HCT116 (cell line): Measurements from ENCODE around the gene CADPS2. TPM values are rescaled to one million over a fixed set of nuclear protein-coding genes. Genes with fewer than 3 reads are reported as not detected.
"Not testable (repeated sequence)": the region's sequence is repeated elsewhere in the genome, so short reads cannot be mapped to it uniquely, and the experiment has no call there.

Experiments used
- ATAC-seq: fragments of 200-7000 bp; cut with Tn5 transposase; 2 replicates; pipeline ENCODE4 v1.9.1; 2020; ENCODE audit warnings: mild to moderate bottlenecking, moderate library complexity
- BruUV-seq: library from RNA; stranded (reverse); fragments of 400-500 nt; replicated peaks from 2 replicates; lab custom pipeline; 2021; lab: Mats Ljungman, UMichigan
- CTCF ChIA-PET: fragments of 300-600 bp; sonication (Branson Sonifier 250); formaldehyde crosslinking; loops from one replicate; lab custom pipeline; 2021; ENCODE audit warnings: antibody characterized with exemption; lab: Charles Lee
- POLR2A ChIA-PET: fragments of 300-600, 350-600 bp; sonication (Branson Sonifier 250); formaldehyde crosslinking; loops from one replicate; lab custom pipeline; 2021; ENCODE audit warnings: antibody characterized with exemption; lab: Charles Lee
- RAD21 ChIA-PET, 2 experiments: fragments of 300-600 bp; sonication (Branson Sonifier 250); formaldehyde crosslinking; loops; one replicate each; lab custom pipeline; 2023; ENCODE audit warnings: low total read pairs in 2 of 2; ENCODE audit not compliant: uncharacterized antibody in 2 of 2, unreplicated experiment in 2 of 2, low non-redundant PET in 1 of 2; lab: Charles Lee
- DNase-seq: peaks from one replicate; pipeline ENCODE4 v3.0.0-alpha.2; 2010; ENCODE audit warnings: low read depth, low spot score
- H2AFZ ChIP-seq: fragments of 200-600 bp; shearing (Covaris generic), sonication (generic); 2 replicates; pipeline ENCODE4 v1.6.1; 2017; ENCODE audit warnings: low read depth, mixed run types, mixed read lengths, antibody characterized with exemption, low read length; ENCODE audit not compliant: poor library complexity, severe bottlenecking
- H3K27ac ChIP-seq: 2 replicates; pipeline ENCODE4 v1.5.1; 2012; ENCODE audit warnings: low read depth, low read length
- H3K27me3 ChIP-seq: fragments of 200-600 bp; sonication (generic); 2 replicates; pipeline ENCODE4 v1.6.1; 2016; ENCODE audit warnings: mixed run types, low read length, mixed read lengths; ENCODE audit not compliant: insufficient read depth
- H3K36me3 ChIP-seq, 2 experiments: fragments of 200-500 bp in 1 of 2; fragments of 200-600 bp in 1 of 2; sonication (Bioruptor generic) in 1 of 2; sonication (generic) in 1 of 2; 2 replicates each; pipeline versions ENCODE4 v1.5.1 to v1.6.1; 2014 to 2016; ENCODE audit warnings: low read length in 2 of 2, inconsistent platforms in 1 of 2, mixed read lengths in 1 of 2, mixed run types in 1 of 2; ENCODE audit not compliant: insufficient read depth in 2 of 2, control insufficient read depth in 1 of 2
- H3K4me1 ChIP-seq, 2 experiments: fragments of 200-600 bp in 1 of 2; sonication (generic) in 1 of 2; 2 replicates each; pipeline versions ENCODE4 v1.5.1 to v1.6.1; 2012 to 2017; ENCODE audit warnings: low read length in 2 of 2, inconsistent platforms in 1 of 2, mild to moderate bottlenecking in 1 of 2, mixed read lengths in 1 of 2, mixed run types in 1 of 2, moderate library complexity in 1 of 2; ENCODE audit not compliant: insufficient read depth in 2 of 2, control insufficient read depth in 1 of 2
- H3K4me2 ChIP-seq: fragments of 200-600 bp; sonication (generic); 2 replicates; pipeline ENCODE4 v1.6.1; 2017; ENCODE audit warnings: mixed run types, low read length, mixed read lengths
- H3K4me3 ChIP-seq, 2 experiments: fragments of 200-600 bp in 1 of 2; sonication (generic) in 1 of 2; replicated peaks in 1 of 2; 2 replicates each; pipeline ENCODE4 v1.5.1; 2011 to 2016; ENCODE audit warnings: low read length in 2 of 2, control low read depth in 1 of 2, low read depth in 1 of 2, mild to moderate bottlenecking in 1 of 2, mixed read lengths in 1 of 2, mixed run types in 1 of 2
- H3K79me2 ChIP-seq: fragments of 200-600 bp; sonication (generic); 2 replicates; pipeline ENCODE4 v1.6.1; 2017; ENCODE audit warnings: mild to moderate bottlenecking, mixed run types, low read length, moderate library complexity, mixed read lengths; ENCODE audit not compliant: insufficient read depth
- H3K9ac ChIP-seq: fragments of 200-600 bp; sonication (generic); 2 replicates; pipeline ENCODE4 v1.6.1; 2016; ENCODE audit warnings: low read length, mixed read lengths
- H3K9me2 ChIP-seq: fragments of 200-600 bp; sonication (generic), shearing (Covaris generic); 2 replicates; pipeline ENCODE4 v1.6.1; 2017; ENCODE audit warnings: mixed run types, mild to moderate bottlenecking, moderate library complexity; ENCODE audit not compliant: insufficient read depth
- H3K9me3 ChIP-seq, 2 experiments: fragments of 200-500 bp in 1 of 2; fragments of 200-600 bp in 1 of 2; sonication (Bioruptor generic) in 1 of 2; sonication (generic) in 1 of 2; 2 replicates each; pipeline ENCODE4 v1.6.1; 2014 to 2017; ENCODE audit warnings: low read length in 2 of 2, mixed read lengths in 2 of 2, inconsistent platforms in 1 of 2, low read depth in 1 of 2, mild to moderate bottlenecking in 1 of 2, mixed run types in 1 of 2, moderate library complexity in 1 of 2; ENCODE audit not compliant: control insufficient read depth in 1 of 2, insufficient read depth in 1 of 2
- H4K20me1 ChIP-seq: fragments of 200-600 bp; sonication (generic), shearing (Covaris generic); 2 replicates; pipeline ENCODE4 v1.6.1; 2017; ENCODE audit warnings: mixed run types, mild to moderate bottlenecking, moderate library complexity; ENCODE audit not compliant: insufficient read depth
- CBX3 ChIP-seq: IDR thresholded peaks from 2 replicates; pipeline ENCODE4 v1.6.1; 2012; ENCODE audit warnings: low read depth
- CEBPB ChIP-seq: IDR thresholded peaks from 2 replicates; pipeline ENCODE4 v1.6.1; 2012; ENCODE audit warnings: low read depth
- FOSL1 ChIP-seq: IDR thresholded peaks from 2 replicates; pipeline ENCODE4 v1.6.1; 2012; ENCODE audit warnings: low read depth
- JUND ChIP-seq: IDR thresholded peaks from 2 replicates; pipeline ENCODE4 v1.6.1; 2012
- POLR2A ChIP-seq: IDR thresholded peaks from 2 replicates; pipeline ENCODE4 v1.7.0; 2011; ENCODE audit warnings: borderline replicate concordance; ENCODE audit not compliant: insufficient read depth, insufficient read length; ENCODE audit errors: extremely low read depth
- RAD21 ChIP-seq: IDR thresholded peaks from 2 replicates; pipeline ENCODE4 v1.6.1; 2012; ENCODE audit warnings: low read depth, mild to moderate bottlenecking
- SIN3A ChIP-seq: IDR thresholded peaks from 2 replicates; pipeline ENCODE4 v1.6.1; 2012; ENCODE audit warnings: low read depth
- SP1 ChIP-seq: IDR thresholded peaks from 2 replicates; pipeline ENCODE4 v1.6.1; 2012; ENCODE audit warnings: low read depth
- TCF7L2 ChIP-seq: IDR thresholded peaks from 2 replicates; pipeline ENCODE4 v1.7.0; 2011; ENCODE audit warnings: borderline replicate concordance, inconsistent platforms; ENCODE audit not compliant: insufficient read depth, insufficient read length; ENCODE audit errors: extremely low read depth
- YY1 ChIP-seq: IDR thresholded peaks from 2 replicates; pipeline ENCODE4 v1.6.1; 2011; ENCODE audit warnings: low read length, low read depth, moderate library complexity, mild to moderate bottlenecking; ENCODE audit not compliant: insufficient replicate concordance; ENCODE audit errors: extremely low read depth
- ZFX ChIP-seq: fragments of 450-650 bp; IDR thresholded peaks from 2 replicates; pipeline ENCODE4 v1.6.1; 2017
- intact Hi-C: fragments of 100-400 bp; cut with micrococcal nuclease; formaldehyde crosslinking; loops from 2 replicates; pipeline ENCODE4 v1.10.0; 2022
- total RNA-seq: library from RNA; stranded (reverse); gene quantifications from one replicate; pipeline ENCODE4 v1.2.1, GENCODE V29; 2021; ENCODE audit not compliant: unreplicated experiment
- TF ChIP-seq, protein P1 (sequence below): IDR thresholded peaks from 2 replicates; pipeline ENCODE4 v1.6.1; 2012
- TF ChIP-seq, protein P2 (sequence below): IDR thresholded peaks from 2 replicates; pipeline ENCODE4 v1.6.1; 2012

Gene CADPS2
- total RNA-seq, 1 experiment from 2014 or later, result 7.5 TPM

- Histone ChIP-seq H3K4me1 (peaks cover 16 to 19% of the 10 kb centered on the region in 2 experiments; a peak in 3 of 4 replicates), H3K9me2 (no peaks in the 10 kb centered on the region), H3K9ac (no peak overlapping the region), H3K27ac (0 out of 2 replicates have a peak overlapping the region, but pooled peaks have one; percentile 13), H3K27me3 (no peaks in the 10 kb centered on the region), H2AFZ (no peak overlapping the region), H4K20me1 (no peaks in the 10 kb centered on the region), H3K4me3 (no peak overlapping the region), H3K9me3 (no peaks in the 10 kb centered on the region), H3K4me2 (peak overlapping the region; percentile 40), H3K36me3 (no peaks in the 10 kb centered on the region), H3K79me2 (no peaks in the 10 kb centered on the region)
- DNase-seq (no peak), ATAC-seq (no peak)
- BruUV-seq, result no TSS peak
- intact Hi-C loops, result no loop called here
- ChIA-PET RAD21 (interaction anchor here in 1 of 2 experiments (0.6 kb wide), 1 partner anchor 9 kb away, joined by 4 read pairs; no protein-coding TSS in a partner anchor), CTCF (no interaction called here), POLR2A (no interaction called here)
- TF ChIP-seq TCF7L2, result no peak
- TF ChIP-seq, protein P1, sequence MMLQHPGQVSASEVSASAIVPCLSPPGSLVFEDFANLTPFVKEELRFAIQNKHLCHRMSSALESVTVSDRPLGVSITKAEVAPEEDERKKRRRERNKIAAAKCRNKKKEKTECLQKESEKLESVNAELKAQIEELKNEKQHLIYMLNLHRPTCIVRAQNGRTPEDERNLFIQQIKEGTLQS, result no peak
- no peak for TF ChIP-seq ZFX
- TF ChIP-seq YY1, result no peak
- no peak for TF ChIP-seq CEBPB
- TF ChIP-seq FOSL1, result no peak
- no peak for TF ChIP-seq POLR2A
- no peak for TF ChIP-seq RAD21
Measured at GRCh38 chr7:122679813-122680212, 206.4 kb downstream of the CADPS2 start.

GRCh38 chr7:122679269-122679709 lies 207.0 kb downstream of the CADPS2 start:
- H3K9ac ChIP-seq, H3K36me3 ChIP-seq, H3K27me3 ChIP-seq, CTCF ChIA-PET, H3K9me2 ChIP-seq, DNase-seq, H2AFZ ChIP-seq, RAD21 ChIA-PET, BruUV-seq, H3K79me2 ChIP-seq, POLR2A ChIA-PET: not testable (repeated sequence)
- 0 out of 2 replicates have a peak overlapping the region, but pooled peaks have one; percentile 13 for H3K27ac ChIP-seq
- peak; percentile 70 for ATAC-seq
- H3K4me2 ChIP-seq, result peak overlapping the region; percentile 40
- TF ChIP-seq CBX3 (peak; percentile 73; the same call in 1 of the 2 replicates), SIN3A (0 out of 2 replicates have a peak, but pooled peaks have one; percentile 33), SP1 (peak; percentile 52), JUND (peak; percentile 43), YY1 (peak; percentile 27), CEBPB (peak; percentile 65; the same call in 1 of the 2 replicates)
- TF ChIP-seq, protein P2, sequence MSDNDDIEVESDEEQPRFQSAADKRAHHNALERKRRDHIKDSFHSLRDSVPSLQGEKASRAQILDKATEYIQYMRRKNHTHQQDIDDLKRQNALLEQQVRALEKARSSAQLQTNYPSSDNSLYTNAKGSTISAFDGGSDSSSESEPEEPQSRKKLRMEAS, result peak; percentile 64
- TF ChIP-seq, all 23 proteins: peak for 7; not testable (repeated sequence) for 16
- H3K4me3 ChIP-seq, intact Hi-C loops, H3K9me3 ChIP-seq, H4K20me1 ChIP-seq: not testable (repeated sequence)
- peaks cover 16 to 19% of the 10 kb centered on the region in 2 experiments; a peak in 3 of 4 replicates for H3K4me1 ChIP-seq
